ENCODE results near the gene ADAM12.

ADAM12 gene

GRCh38 chr10:126402721-126403695 is 14.7 kb upstream of the ADAM12 start:
- TF ChIP-seq CTCF (IDR thresholded peaks at IDR 0.05; ENCODE audit: insufficient read depth, missing control alignments): no peak
- DNase-seq (ENCODE audit: insufficient read length, low spot score): no peak
- FAIRE-seq: no peak

- DNase-seq (ENCODE audit: insufficient read length, low spot score): no peak
- no peak for FAIRE-seq
Observed at GRCh38 chr10:126400641-126401040, 12.4 kb upstream of the ADAM12 start.

GRCh38 chr10:126398924-126399323 is 10.6 kb upstream of the ADAM12 start:
- DNase-seq (ENCODE audit: insufficient read length, low spot score): no peak
- TF ChIP-seq CTCF (IDR thresholded peaks at IDR 0.05; ENCODE audit: insufficient read depth, missing control alignments): no peak
- FAIRE-seq: no peak

More at GRCh38 chr10:126400641-126401040, 12.4 kb upstream of the ADAM12 start:
- TF ChIP-seq CTCF (IDR thresholded peaks at IDR 0.05; ENCODE audit: insufficient read depth, missing control alignments): no peak

GRCh38 chr10:126398383-126398743 is 10.1 kb upstream of the ADAM12 start:
- DNase-seq (ENCODE audit: insufficient read length, low spot score) (no peak), FAIRE-seq (no peak)
- TF ChIP-seq CTCF (IDR thresholded peaks at IDR 0.05; ENCODE audit: insufficient read depth, missing control alignments): no peak

GRCh38 chr10:126397640-126398382 is 9.5 kb upstream of the ADAM12 start:
- FAIRE-seq: no peak
- TF ChIP-seq CTCF (IDR thresholded peaks at IDR 0.05; ENCODE audit: insufficient read depth, missing control alignments): no peak
- no peak for DNase-seq (ENCODE audit: insufficient read length, low spot score)

- no peak for FAIRE-seq
- DNase-seq (ENCODE audit: insufficient read length, low spot score): no peak
- TF ChIP-seq CTCF (IDR thresholded peaks at IDR 0.05; ENCODE audit: insufficient read depth, missing control alignments): no peak
Observed at GRCh38 chr10:126397156-126397555, 8.9 kb upstream of the ADAM12 start.
